ENCODE measurements around the gene ZDHHC22.

GRCh38 chr14:77107228-77107627, 34.4 kb downstream of the ZDHHC22 start:
- TF ChIP-seq CTCF (conservative IDR thresholded peaks at IDR 0.05; ENCODE audit: low read depth in 2 of 2) = no peak
- TF ChIP-seq ZNF114 (CRISPR knock-in tag; IDR thresholded peaks at IDR 0.05) = no peak
- TF ChIP-seq ZNF462 (CRISPR knock-in tag; IDR thresholded peaks at IDR 0.05) = no peak
- no peak for TF ChIP-seq STAT1 (IDR thresholded peaks at IDR 0.05; ENCODE audit: unreplicated experiment)
- no peak for TF ChIP-seq REST (IDR thresholded peaks at IDR 0.05; ENCODE audit: unreplicated experiment)
- TF ChIP-seq EZH2 (IDR thresholded peaks at IDR 0.05; ENCODE audit: low read depth, unreplicated experiment) = no peak
- no peak for TF ChIP-seq POLR2AphosphoS5 (IDR thresholded peaks at IDR 0.05; ENCODE audit: low read depth)
- no peak for TF ChIP-seq JUNB (IDR thresholded peaks at IDR 0.05; ENCODE audit: unreplicated experiment)
- no peak for TF ChIP-seq CREB1 (CRISPR knock-in tag; IDR thresholded peaks at IDR 0.05; ENCODE audit: low read depth)
- TF ChIP-seq NANOG (IDR thresholded peaks at IDR 0.05; ENCODE audit: borderline replicate concordance) = no peak
